HCT116 (cell line): Measurements from ENCODE around the gene FGFR3. TPM values are rescaled to one million over a fixed set of nuclear protein-coding genes. Genes with fewer than 3 reads are reported as not detected.

ENCODE experiments used
- ATAC-seq: fragments of 200-7000 bp; cut with Tn5 transposase; 2 replicates; pipeline ENCODE4 v1.9.1; 2020; ENCODE audit warnings: mild to moderate bottlenecking, moderate library complexity
- BruUV-seq: library from RNA; stranded (reverse); fragments of 400-500 nt; replicated peaks from 2 replicates; lab custom pipeline; 2021; lab: Mats Ljungman, UMichigan
- CTCF ChIA-PET: fragments of 300-600 bp; sonication (Branson Sonifier 250); formaldehyde crosslinking; loops from one replicate; lab custom pipeline; 2021; ENCODE audit warnings: antibody characterized with exemption; lab: Charles Lee
- POLR2A ChIA-PET: fragments of 300-600, 350-600 bp; sonication (Branson Sonifier 250); formaldehyde crosslinking; loops from one replicate; lab custom pipeline; 2021; ENCODE audit warnings: antibody characterized with exemption; lab: Charles Lee
- RAD21 ChIA-PET, 2 experiments: fragments of 300-600 bp; sonication (Branson Sonifier 250); formaldehyde crosslinking; loops; one replicate each; lab custom pipeline; 2023; ENCODE audit warnings: low total read pairs in 2 of 2; ENCODE audit not compliant: uncharacterized antibody in 2 of 2, unreplicated experiment in 2 of 2, low non-redundant PET in 1 of 2; lab: Charles Lee
- DNase-seq: peaks from one replicate; pipeline ENCODE4 v3.0.0-alpha.2; 2010; ENCODE audit warnings: low read depth, low spot score
- H2AFZ ChIP-seq: fragments of 200-600 bp; shearing (Covaris generic), sonication (generic); 2 replicates; pipeline ENCODE4 v1.6.1; 2017; ENCODE audit warnings: low read depth, mixed run types, mixed read lengths, antibody characterized with exemption, low read length; ENCODE audit not compliant: poor library complexity, severe bottlenecking
- H3K27ac ChIP-seq: 2 replicates; pipeline ENCODE4 v1.5.1; 2012; ENCODE audit warnings: low read depth, low read length
- H3K27me3 ChIP-seq: fragments of 200-600 bp; sonication (generic); 2 replicates; pipeline ENCODE4 v1.6.1; 2016; ENCODE audit warnings: mixed run types, low read length, mixed read lengths; ENCODE audit not compliant: insufficient read depth
- H3K36me3 ChIP-seq, 2 experiments: fragments of 200-500 bp in 1 of 2; fragments of 200-600 bp in 1 of 2; sonication (Bioruptor generic) in 1 of 2; sonication (generic) in 1 of 2; 2 replicates each; pipeline versions ENCODE4 v1.5.1 to v1.6.1; 2014 to 2016; ENCODE audit warnings: low read length in 2 of 2, inconsistent platforms in 1 of 2, mixed read lengths in 1 of 2, mixed run types in 1 of 2; ENCODE audit not compliant: insufficient read depth in 2 of 2, control insufficient read depth in 1 of 2
- H3K4me1 ChIP-seq, 2 experiments: fragments of 200-600 bp in 1 of 2; sonication (generic) in 1 of 2; 2 replicates each; pipeline versions ENCODE4 v1.5.1 to v1.6.1; 2012 to 2017; ENCODE audit warnings: low read length in 2 of 2, inconsistent platforms in 1 of 2, mild to moderate bottlenecking in 1 of 2, mixed read lengths in 1 of 2, mixed run types in 1 of 2, moderate library complexity in 1 of 2; ENCODE audit not compliant: insufficient read depth in 2 of 2, control insufficient read depth in 1 of 2
- H3K4me2 ChIP-seq: fragments of 200-600 bp; sonication (generic); 2 replicates; pipeline ENCODE4 v1.6.1; 2017; ENCODE audit warnings: mixed run types, low read length, mixed read lengths
- H3K4me3 ChIP-seq, 2 experiments: fragments of 200-600 bp in 1 of 2; sonication (generic) in 1 of 2; replicated peaks in 1 of 2; 2 replicates each; pipeline ENCODE4 v1.5.1; 2011 to 2016; ENCODE audit warnings: low read length in 2 of 2, control low read depth in 1 of 2, low read depth in 1 of 2, mild to moderate bottlenecking in 1 of 2, mixed read lengths in 1 of 2, mixed run types in 1 of 2
- H3K79me2 ChIP-seq: fragments of 200-600 bp; sonication (generic); 2 replicates; pipeline ENCODE4 v1.6.1; 2017; ENCODE audit warnings: mild to moderate bottlenecking, mixed run types, low read length, moderate library complexity, mixed read lengths; ENCODE audit not compliant: insufficient read depth
- H3K9ac ChIP-seq: fragments of 200-600 bp; sonication (generic); 2 replicates; pipeline ENCODE4 v1.6.1; 2016; ENCODE audit warnings: low read length, mixed read lengths
- H3K9me2 ChIP-seq: fragments of 200-600 bp; sonication (generic), shearing (Covaris generic); 2 replicates; pipeline ENCODE4 v1.6.1; 2017; ENCODE audit warnings: mixed run types, mild to moderate bottlenecking, moderate library complexity; ENCODE audit not compliant: insufficient read depth
- H3K9me3 ChIP-seq, 2 experiments: fragments of 200-500 bp in 1 of 2; fragments of 200-600 bp in 1 of 2; sonication (Bioruptor generic) in 1 of 2; sonication (generic) in 1 of 2; 2 replicates each; pipeline ENCODE4 v1.6.1; 2014 to 2017; ENCODE audit warnings: low read length in 2 of 2, mixed read lengths in 2 of 2, inconsistent platforms in 1 of 2, low read depth in 1 of 2, mild to moderate bottlenecking in 1 of 2, mixed run types in 1 of 2, moderate library complexity in 1 of 2; ENCODE audit not compliant: control insufficient read depth in 1 of 2, insufficient read depth in 1 of 2
- H4K20me1 ChIP-seq: fragments of 200-600 bp; sonication (generic), shearing (Covaris generic); 2 replicates; pipeline ENCODE4 v1.6.1; 2017; ENCODE audit warnings: mixed run types, mild to moderate bottlenecking, moderate library complexity; ENCODE audit not compliant: insufficient read depth
- CBX3 ChIP-seq: IDR thresholded peaks from 2 replicates; pipeline ENCODE4 v1.6.1; 2012; ENCODE audit warnings: low read depth
- CEBPB ChIP-seq: IDR thresholded peaks from 2 replicates; pipeline ENCODE4 v1.6.1; 2012; ENCODE audit warnings: low read depth
- ELF1 ChIP-seq: IDR thresholded peaks from 2 replicates; pipeline ENCODE4 v1.6.1; 2012; ENCODE audit warnings: low read depth, borderline replicate concordance
- FOSL1 ChIP-seq: IDR thresholded peaks from 2 replicates; pipeline ENCODE4 v1.6.1; 2012; ENCODE audit warnings: low read depth
- JUND ChIP-seq: IDR thresholded peaks from 2 replicates; pipeline ENCODE4 v1.6.1; 2012
- POLR2A ChIP-seq: IDR thresholded peaks from 2 replicates; pipeline ENCODE4 v1.7.0; 2011; ENCODE audit warnings: borderline replicate concordance; ENCODE audit not compliant: insufficient read depth, insufficient read length; ENCODE audit errors: extremely low read depth
- POLR2AphosphoS5 ChIP-seq: IDR thresholded peaks from 2 replicates; pipeline ENCODE4 v1.6.1; 2011; ENCODE audit warnings: mild to moderate bottlenecking, low read depth, low read length, moderate library complexity
- RAD21 ChIP-seq: IDR thresholded peaks from 2 replicates; pipeline ENCODE4 v1.6.1; 2012; ENCODE audit warnings: low read depth, mild to moderate bottlenecking
- REST ChIP-seq: IDR thresholded peaks from 2 replicates; pipeline ENCODE4 v1.6.1; 2012; ENCODE audit warnings: low read depth
- SIN3A ChIP-seq: IDR thresholded peaks from 2 replicates; pipeline ENCODE4 v1.6.1; 2012; ENCODE audit warnings: low read depth
- SRF ChIP-seq: IDR thresholded peaks from 2 replicates; pipeline ENCODE4 v1.6.1; 2012; ENCODE audit warnings: low read depth
- YY1 ChIP-seq: IDR thresholded peaks from 2 replicates; pipeline ENCODE4 v1.6.1; 2011; ENCODE audit warnings: low read length, low read depth, moderate library complexity, mild to moderate bottlenecking; ENCODE audit not compliant: insufficient replicate concordance; ENCODE audit errors: extremely low read depth
- ZFX ChIP-seq: fragments of 450-650 bp; IDR thresholded peaks from 2 replicates; pipeline ENCODE4 v1.6.1; 2017
- ZNF274 ChIP-seq: fragments of 200-500 bp; sonication (Bioruptor generic); IDR thresholded peaks from 2 replicates; pipeline ENCODE4 v1.6.1; 2014; ENCODE audit warnings: mild to moderate bottlenecking, low read depth, low read length, inconsistent platforms
- intact Hi-C: fragments of 100-400 bp; cut with micrococcal nuclease; formaldehyde crosslinking; loops from 2 replicates; pipeline ENCODE4 v1.10.0; 2022
- total RNA-seq: library from RNA; stranded (reverse); gene quantifications from one replicate; pipeline ENCODE4 v1.2.1, GENCODE V29; 2021; ENCODE audit not compliant: unreplicated experiment

FGFR3 gene
- total RNA-seq, 1 experiment from 2014 or later: 31.7 TPM

- peaks cover 6 to 19% of the 10 kb centered on the region in 2 experiments; a peak in 3 of 4 replicates for H3K4me1 ChIP-seq
- H3K9me3 ChIP-seq: no peaks in the 10 kb centered on the region
- RAD21 ChIA-PET: no interaction called here
- intact Hi-C loops: no loop called here
- H3K9me2 ChIP-seq: no peaks in the 10 kb centered on the region
- BruUV-seq: no TSS peak
- H3K9ac ChIP-seq: no peak overlapping the region
- H4K20me1 ChIP-seq: no peaks in the 10 kb centered on the region
- H3K36me3 ChIP-seq: peaks cover 0 to 4% of the 10 kb centered on the region in 2 experiments; a peak in 1 of 4 replicates
- POLR2A ChIA-PET: no interaction called here
- no peaks in the 10 kb centered on the region for H3K27me3 ChIP-seq
- no peak for DNase-seq
- no peak overlapping the region for H3K27ac ChIP-seq
- CTCF ChIA-PET: no interaction called here
- no peak overlapping the region for H2AFZ ChIP-seq
- peaks cover 15% of the 10 kb centered on the region; the same call in 1 of the 2 replicates for H3K79me2 ChIP-seq
- TF ChIP-seq FOSL1 (no peak), POLR2AphosphoS5 (no peak), YY1 (no peak), REST (no peak), JUND (no peak), ZNF274 (no peak), CBX3 (no peak), SIN3A (no peak), ELF1 (no peak), SRF (no peak), POLR2A (no peak), RAD21 (no peak), CEBPB (no peak), ZFX (no peak)
- no peak overlapping the region for H3K4me2 ChIP-seq
- ATAC-seq: no peak
- no peak overlapping the region for H3K4me3 ChIP-seq
Observed at GRCh38 chr4:1796486-1797204, 3.6 kb downstream of the FGFR3 start.
